ENCODE results near the gene MGAT1.

The MGAT1 gene

DNA sequence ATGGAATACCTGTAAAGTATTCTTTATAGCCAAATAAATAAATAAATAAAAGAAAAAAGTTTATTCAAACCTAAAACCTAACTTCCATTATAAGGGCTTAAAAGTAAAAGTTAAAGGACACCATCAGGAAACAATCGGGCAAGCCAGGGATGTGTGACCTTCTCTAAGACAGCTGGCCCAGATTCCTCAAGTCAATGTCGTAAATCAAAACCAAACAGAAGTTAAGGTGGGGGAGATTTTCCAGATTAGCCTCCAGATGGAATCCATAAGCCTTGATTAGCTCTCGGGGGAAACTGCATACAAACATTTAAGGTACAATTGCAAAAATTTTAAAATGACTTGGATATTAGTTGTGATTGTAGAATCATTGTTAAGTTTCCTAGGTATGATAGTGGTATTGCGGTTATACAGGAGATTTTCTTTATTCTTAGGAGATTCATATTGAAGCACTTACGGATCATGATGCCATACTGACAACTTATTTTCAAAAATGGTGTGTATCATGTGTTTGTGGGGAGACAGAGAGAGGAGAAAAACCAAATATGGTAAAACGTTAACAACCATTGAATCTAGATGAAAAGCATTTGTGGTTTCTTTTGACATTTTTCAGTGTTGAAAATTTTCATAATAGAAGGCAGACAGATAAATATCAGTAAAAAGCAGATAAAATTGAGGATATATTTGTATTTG is 21.5 kb upstream of the MGAT1 start:
- no peak for DNase-seq

DNA sequence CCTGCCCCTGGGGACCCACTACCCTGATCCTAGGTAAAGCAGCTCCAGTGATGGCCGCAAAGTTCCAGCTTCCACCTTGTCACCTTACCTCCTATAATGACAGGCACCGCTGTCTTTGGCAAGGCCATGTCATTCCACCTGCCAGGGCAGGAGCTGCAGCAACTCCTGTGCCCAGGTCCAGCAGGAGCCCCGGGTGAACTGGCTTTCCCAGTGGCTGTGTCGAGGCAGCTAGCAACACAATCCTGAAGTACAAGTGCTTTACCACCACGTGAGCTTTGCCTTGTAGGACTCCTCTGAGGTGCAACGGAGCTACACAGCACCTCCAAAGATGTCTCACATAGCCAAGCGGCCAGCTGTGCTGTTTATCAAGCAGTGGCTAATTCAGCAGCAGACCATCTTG is 20.7 kb upstream of the MGAT1 start:
- DNase-seq = no peak

DNA sequence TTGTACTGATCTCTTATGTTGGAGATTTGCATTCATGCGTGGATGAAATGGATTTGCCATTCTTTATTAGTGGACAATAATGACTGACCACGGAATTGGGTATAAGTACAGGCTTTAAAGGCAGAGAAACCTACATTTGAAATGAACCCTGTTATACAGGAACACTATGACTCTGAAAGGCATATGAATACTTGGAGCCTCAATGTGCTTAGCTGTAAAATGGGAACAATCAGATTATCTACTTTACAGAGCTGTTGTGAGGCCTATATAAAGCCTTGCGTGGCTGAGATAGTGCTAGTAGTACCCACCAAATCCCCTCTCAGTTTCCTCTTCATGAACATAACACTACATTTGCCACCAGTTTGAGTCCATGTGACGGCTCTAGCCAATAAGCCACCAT is 18.9 kb upstream of the MGAT1 start:
- no peak for DNase-seq

DNA sequence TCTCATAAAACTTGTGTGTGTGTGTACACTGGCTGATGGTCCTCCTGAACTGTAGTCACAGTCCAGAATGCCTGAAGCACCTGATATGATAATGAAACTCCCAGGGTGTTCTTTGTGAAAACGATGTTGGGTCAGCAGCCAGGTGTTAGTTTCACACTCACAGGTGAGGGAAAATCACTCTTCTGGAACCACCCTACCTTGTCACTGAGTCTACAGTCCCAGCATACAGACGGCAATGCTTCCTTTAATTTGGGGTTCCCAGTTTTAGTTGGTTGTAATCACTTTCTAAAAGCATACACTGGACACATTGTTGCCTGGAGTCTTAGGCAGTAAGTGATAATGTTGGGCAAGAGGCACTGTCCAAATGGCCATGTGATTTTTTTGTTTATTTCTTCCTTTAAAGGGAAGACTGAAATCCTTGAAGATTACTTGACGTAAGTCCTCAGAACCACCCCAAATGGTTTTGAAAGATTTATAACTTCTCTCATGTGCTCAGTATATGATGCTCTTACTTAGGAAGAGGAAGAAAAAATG is 18.2 kb upstream of the MGAT1 start:
- DNase-seq = no peak

GRCh38 chr5:180818677-180819341 is 16.2 kb upstream of the MGAT1 start:
- no peak for DNase-seq

DNA sequence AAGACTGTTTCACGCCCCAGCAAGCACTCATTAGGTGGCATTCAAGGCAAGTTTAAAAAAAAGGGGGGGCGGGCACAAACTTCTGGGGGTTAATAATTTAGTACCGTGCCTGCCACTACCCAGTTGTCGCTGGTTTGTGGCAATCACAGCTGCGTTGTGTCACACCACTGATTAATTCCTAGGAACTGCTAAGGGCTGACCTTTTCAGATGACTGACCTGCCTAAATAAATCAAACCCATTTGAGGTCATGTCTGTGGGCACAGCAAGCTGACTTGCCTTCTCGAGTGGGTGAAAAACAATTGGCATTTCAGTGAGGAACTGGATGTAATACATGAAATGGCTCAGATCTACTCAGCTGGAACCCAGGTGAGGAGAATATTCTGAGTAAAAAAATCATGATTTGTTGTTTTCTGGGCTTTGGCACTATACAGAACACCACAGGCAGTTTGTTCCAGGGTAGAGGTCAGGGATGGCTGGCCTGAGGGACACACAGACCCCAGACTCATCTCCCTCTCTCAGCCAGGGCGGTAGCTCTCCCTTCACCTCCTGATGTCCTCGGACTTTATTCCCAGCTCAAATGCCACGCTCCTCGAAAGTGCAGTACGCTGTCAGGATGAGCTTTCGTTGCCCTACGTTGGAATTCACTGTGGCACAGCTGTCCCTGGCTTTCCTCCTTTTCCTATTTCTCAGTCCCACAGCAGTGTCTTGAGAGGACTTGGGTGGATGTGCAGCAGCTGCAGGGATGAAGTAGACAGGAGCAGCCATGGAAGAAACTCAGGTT is 15.5 kb upstream of the MGAT1 start:
- no peak for DNase-seq

- no peak for DNase-seq
Observed at GRCh38 chr5:180816608-180817534, 14.3 kb upstream of the MGAT1 start.

DNA sequence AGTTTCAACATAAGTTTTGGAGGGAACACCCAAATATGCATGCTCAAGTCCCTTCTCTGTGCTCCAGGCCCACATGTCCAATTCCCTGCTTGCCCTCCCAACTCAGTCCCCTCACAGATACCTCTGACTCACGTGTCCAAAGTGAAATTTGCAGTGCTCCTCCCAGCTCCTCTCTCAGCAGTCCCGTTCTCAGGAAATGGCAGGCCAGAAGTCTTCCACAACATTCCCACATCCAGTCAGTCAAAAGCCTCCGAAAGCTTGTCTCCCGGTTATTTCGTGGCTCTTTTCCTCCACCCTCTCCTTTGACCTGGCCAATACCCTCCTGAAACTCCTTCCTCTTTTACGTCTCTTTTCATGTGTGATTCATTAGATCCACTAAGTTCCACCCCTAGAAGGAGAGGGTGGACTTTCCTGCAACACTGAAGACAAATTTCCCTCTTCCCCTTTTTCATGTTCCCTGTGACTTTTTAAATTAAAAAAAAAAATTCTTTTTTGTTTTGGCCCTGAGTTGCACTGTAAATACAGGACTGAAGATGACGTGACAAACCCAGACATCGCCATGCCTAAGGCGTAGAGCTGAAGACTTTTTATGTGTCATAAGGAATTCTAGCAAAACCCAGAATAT is 12.8 kb upstream of the MGAT1 start:
- no peak for DNase-seq

DNA sequence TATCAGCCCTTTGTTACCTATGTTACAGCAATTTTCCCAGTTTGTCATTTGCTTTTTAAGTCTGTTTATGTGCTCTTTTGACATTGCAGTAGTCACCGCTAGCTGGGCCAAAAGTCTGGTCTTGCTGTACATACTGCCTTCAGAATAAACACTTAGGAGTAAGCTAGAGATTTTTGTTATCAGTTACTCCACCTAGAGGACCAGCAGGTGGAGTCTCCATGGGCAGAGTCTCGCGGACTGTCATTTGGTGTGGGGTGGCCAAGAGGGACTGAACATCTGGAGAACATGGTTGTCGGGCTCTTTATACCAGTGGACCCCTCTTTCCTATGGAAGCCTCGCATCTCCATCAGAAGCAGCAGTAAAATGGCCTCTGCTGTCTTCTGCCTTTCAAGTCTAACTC is 10.8 kb upstream of the MGAT1 start:
- no peak for DNase-seq

- no peak for DNase-seq
Observed at GRCh38 chr5:180811623-180812124, 9.1 kb upstream of the MGAT1 start.

DNA sequence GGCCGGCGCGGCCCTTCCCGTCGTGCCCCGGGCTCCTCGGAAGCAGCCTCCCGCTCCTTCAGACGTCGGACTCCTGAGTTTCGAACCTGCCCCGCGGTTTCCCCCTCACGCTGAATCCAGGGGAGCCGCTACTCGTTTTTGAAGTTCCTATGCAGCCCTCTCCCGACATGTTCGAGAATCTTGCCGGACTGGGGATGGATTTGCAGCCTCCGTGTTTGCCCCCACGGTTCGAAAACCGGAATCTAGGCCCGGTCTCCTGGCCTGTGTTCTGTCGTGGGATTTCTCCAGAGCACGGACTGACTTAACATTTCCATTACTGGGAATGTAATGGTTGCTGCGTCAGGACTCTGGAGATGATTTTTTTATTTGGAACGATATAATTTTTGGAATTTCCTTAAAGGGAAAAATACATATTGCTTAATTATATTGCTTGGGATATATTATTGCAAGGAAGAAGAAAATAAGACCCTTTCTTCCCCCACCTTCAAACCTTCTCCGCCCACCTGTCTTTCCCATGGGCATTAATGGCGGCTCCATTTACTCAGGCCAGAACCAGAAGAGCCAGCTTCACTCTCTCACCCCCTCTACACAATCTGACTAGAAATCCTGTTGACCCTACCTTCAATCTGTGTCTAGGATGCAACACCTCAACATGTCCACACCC is 8.5 kb upstream of the MGAT1 start:
- DNase-seq = no peak

DNA sequence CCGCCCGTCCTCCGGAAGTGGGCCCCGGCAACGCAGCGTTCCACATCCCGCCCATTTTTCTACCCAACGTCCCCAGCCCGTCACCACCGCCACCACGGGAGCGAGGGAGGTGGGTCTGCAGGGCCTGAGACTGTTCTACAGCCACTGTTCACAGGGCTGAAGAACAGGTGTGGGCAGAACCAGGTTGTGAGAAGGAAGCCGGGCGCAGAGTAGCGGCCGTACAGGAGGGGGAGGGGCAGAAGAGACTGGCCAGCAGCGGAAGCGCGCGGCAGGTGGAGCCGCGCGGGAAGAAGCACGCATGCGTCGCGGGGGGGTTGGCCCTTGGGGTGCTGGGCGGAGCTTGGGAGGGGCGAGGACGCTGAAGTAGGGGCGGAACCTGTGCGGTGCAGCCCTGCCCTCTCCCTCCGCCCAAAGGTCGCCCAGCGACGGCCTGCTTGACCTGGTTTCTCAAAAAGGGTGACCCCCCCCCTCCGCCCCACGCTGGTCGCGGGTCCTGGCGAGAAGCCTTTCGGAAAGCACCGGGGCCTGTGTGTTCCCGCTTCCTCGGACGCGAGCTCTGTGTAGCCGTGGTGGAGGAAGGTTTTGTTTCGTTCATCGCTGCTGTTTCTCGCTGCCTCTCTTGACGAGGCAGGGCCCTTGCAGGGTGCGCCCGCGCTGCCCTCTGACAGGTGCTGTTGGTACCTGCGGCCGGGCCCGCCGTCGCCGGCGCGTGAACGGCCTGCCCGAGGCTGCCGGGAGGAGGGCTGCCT is 7.8 kb upstream of the MGAT1 start:
- DNase-seq = peak; percentile 95 to 96

DNA sequence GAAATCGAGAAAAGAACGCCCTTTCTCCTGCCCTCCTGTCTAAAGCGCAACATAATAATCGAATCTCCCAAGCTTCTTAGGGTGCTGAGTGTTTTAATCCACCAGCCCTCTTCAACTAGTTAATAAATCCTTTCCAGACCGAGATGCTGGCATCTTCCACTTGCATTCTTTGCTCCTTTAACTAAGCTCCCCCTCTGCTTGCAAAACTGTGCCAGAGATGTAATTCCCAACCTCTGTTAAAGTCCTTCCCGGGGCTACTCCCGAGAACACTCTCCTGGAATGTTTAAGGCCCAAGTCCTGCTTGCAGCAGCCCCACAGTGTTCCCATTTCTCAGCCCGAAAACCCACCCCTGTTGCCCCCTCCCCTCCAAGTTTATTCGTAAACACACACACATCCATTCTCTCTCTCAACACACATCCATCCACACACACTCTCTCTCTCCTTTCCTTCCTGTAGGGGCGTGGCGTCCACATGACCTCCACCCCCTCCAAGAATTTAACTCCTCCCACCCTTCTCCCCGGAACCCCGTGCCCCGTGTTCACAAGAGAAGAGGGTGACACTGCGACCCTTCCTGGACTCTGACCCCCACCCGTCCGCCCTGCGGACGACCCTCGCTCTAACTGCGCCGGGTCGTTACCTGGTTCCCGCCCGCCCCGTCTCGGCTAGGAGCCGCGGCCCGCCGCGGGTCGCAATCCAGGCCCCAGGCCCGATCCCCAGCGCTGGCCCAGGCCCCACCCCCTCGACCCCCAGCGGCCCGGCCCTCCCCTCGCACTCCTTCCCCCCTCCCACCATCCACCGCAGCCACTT is 7.0 kb upstream of the MGAT1 start:
- DNase-seq = peak; percentile 78 to 86

- no peak for DNase-seq
Observed at GRCh38 chr5:180808461-180809000, 5.9 kb upstream of the MGAT1 start.

DNA sequence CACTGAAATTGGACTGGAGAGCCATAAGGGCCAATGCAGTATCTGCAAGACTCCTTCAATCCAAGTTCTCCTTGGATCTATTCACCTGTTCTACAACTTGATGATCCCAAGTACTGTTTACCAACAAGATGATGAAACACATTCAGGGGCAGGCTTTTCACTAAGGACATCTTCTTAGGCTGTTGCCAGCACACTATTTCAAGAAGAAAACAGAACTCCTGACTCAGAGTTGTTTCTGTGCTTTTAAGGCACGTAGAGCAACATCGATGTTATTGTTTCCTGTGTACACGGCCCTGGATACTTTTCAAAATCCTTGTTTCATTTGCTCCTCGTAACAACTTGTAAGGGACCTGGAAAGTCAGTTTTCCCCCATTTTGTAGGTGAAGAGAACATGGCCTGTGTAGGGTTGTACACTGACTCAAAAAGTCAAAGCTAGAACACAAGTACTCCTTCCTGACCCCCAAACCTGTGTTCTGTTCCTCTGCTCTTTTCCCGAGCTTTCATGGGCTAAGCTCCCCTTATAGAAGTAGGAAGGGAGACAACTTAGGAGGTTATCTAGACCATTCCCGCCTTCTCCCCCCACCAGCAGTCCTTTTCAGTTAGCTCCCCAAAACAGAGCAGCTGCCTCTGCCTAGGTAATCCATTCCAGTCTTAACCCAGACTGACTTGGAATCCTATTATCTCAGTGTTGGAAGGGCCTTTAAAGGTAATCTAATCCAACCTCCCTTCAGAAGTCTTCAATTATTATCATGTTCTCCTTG is 5.2 kb upstream of the MGAT1 start:
- DNase-seq = no peak

GRCh38 chr5:180807046-180807445 is 4.4 kb upstream of the MGAT1 start:
- DNase-seq = no peak

GRCh38 chr5:180806351-180807011 is 3.9 kb upstream of the MGAT1 start:
- DNase-seq = no peak

- DNase-seq = peak in 1 of 2 experiments; percentile 45
Observed at GRCh38 chr5:180804129-180804618, 1.6 kb upstream of the MGAT1 start.

Measured in activated CD4-positive, alpha-beta T cell treated with anti-CD3 and anti-CD28 coated beads, Interleukin-2, amount 50 U/mL, for 48 hours (primary cell).